Neural cell (in vitro differentiated cells): ENCODE measurements around the gene OGFR. TPM values are rescaled to one million over a fixed set of nuclear protein-coding genes. Genes with fewer than 3 reads are reported as not detected.

Experiments used
- H2AFZ ChIP-seq: fragments of 200-600, 300-800 bp; sonication (generic), shearing (Covaris generic); 2 replicates; pipeline ENCODE4 v1.6.0; 2014; ENCODE audit warnings: low read depth, mild to moderate bottlenecking, antibody characterized with exemption, low read length, moderate library complexity
- H3F3A ChIP-seq: fragments of 200-600 bp; shearing (Covaris generic); 2 replicates; pipeline ENCODE4 v1.6.1; 2016; ENCODE audit warnings: mild to moderate bottlenecking, moderate library complexity, mixed read lengths, antibody characterized with exemption, low read length; ENCODE audit not compliant: insufficient read depth, poor library complexity, severe bottlenecking
- H3K27ac ChIP-seq: fragments of 200-600, 300-800 bp; sonication (generic), shearing (Covaris generic); 2 replicates; pipeline ENCODE4 v1.5.1; 2014; ENCODE audit warnings: mild to moderate bottlenecking, low read length, moderate library complexity
- H3K27me3 ChIP-seq: fragments of 300-800, 200-600 bp; sonication (generic), shearing (Covaris generic); 2 replicates; pipeline ENCODE4 v1.6.0; 2014; ENCODE audit warnings: mild to moderate bottlenecking, low read depth, low read length, moderate library complexity; ENCODE audit not compliant: insufficient read depth
- H3K36me3 ChIP-seq: fragments of 300-800, 200-600 bp; sonication (generic), shearing (Covaris generic); 2 replicates; pipeline ENCODE4 v1.5.1; 2014; ENCODE audit warnings: mild to moderate bottlenecking, antibody characterized with exemption, low read length, moderate library complexity; ENCODE audit not compliant: insufficient read depth
- H3K4me2 ChIP-seq: fragments of 300-800, 200-600 bp; sonication (generic), shearing (Covaris generic); 2 replicates; pipeline ENCODE4 v1.6.0; 2014; ENCODE audit warnings: mild to moderate bottlenecking, low read length
- H3K4me3 ChIP-seq: fragments of 300-800, 200-600 bp; sonication (generic), shearing (Covaris generic); 2 replicates; pipeline ENCODE4 v1.5.1; 2014; ENCODE audit warnings: mild to moderate bottlenecking, low read length, moderate library complexity
- H3K79me2 ChIP-seq: fragments of 200-600 bp; shearing (Covaris generic); replicated peaks from 2 replicates; pipeline ENCODE4 v1.6.0; 2014; ENCODE audit warnings: mild to moderate bottlenecking, low read length, moderate library complexity; ENCODE audit not compliant: insufficient read depth
- H3K9ac ChIP-seq: fragments of 300-800, 200-600 bp; sonication (generic), shearing (Covaris generic); 2 replicates; pipeline ENCODE4 v1.6.1; 2016; ENCODE audit warnings: mild to moderate bottlenecking, low read length, mixed read lengths
- H3K9me2 ChIP-seq: fragments of 200-600 bp; shearing (Covaris generic); 2 replicates; pipeline ENCODE4 v1.6.1; 2016; ENCODE audit warnings: mild to moderate bottlenecking, low read length, mixed read lengths; ENCODE audit not compliant: insufficient read depth
- H3K9me3 ChIP-seq: fragments of 200-600, 300-800 bp; sonication (generic), shearing (Covaris generic); 2 replicates; pipeline ENCODE4 v1.6.1; 2016; ENCODE audit warnings: mild to moderate bottlenecking, mixed run types, low read length, moderate library complexity, mixed read lengths
- H4K20me1 ChIP-seq: fragments of 200-600 bp; shearing (Covaris generic); 2 replicates; pipeline ENCODE4 v1.6.1; 2016; ENCODE audit warnings: mild to moderate bottlenecking, mixed run types; ENCODE audit not compliant: insufficient read depth
- EP300 ChIP-seq: fragments of 450-650 bp; conservative IDR thresholded peaks from 2 replicates; pipeline ENCODE4 v1.6.1; 2014; ENCODE audit warnings: antibody characterized with exemption, mild to moderate bottlenecking, moderate library complexity; ENCODE audit not compliant: poor library complexity, severe bottlenecking
- EZH2 ChIP-seq: fragments of 200-600, 300-800 bp; shearing (Covaris generic), sonication (generic); IDR thresholded peaks from 2 replicates; pipeline ENCODE4 v1.6.1; 2014; ENCODE audit warnings: antibody characterized with exemption, low read length, borderline replicate concordance, mild to moderate bottlenecking; ENCODE audit not compliant: insufficient read depth, poor library complexity, severe bottlenecking
- MXI1 ChIP-seq: fragments of 450-650 bp; conservative IDR thresholded peaks from 2 replicates; pipeline ENCODE4 v1.6.1; 2014; ENCODE audit warnings: antibody characterized with exemption, mild to moderate bottlenecking; ENCODE audit not compliant: poor library complexity, severe bottlenecking
- POLR2AphosphoS5 ChIP-seq: IDR thresholded peaks from 2 replicates; pipeline ENCODE4 v1.6.1; 2012
- RAD21 ChIP-seq: fragments of 450-650 bp; conservative IDR thresholded peaks from 2 replicates; pipeline ENCODE4 v1.6.1; 2014; ENCODE audit warnings: antibody characterized with exemption, mild to moderate bottlenecking, moderate library complexity
- SMC3 ChIP-seq: fragments of 450-650 bp; conservative IDR thresholded peaks from 2 replicates; pipeline ENCODE4 v1.6.1; 2014; ENCODE audit warnings: antibody characterized with exemption, mild to moderate bottlenecking, moderate library complexity; ENCODE audit not compliant: poor library complexity
- TAF1 ChIP-seq: IDR thresholded peaks from 2 replicates; pipeline ENCODE4 v1.6.1; 2012; ENCODE audit warnings: low read depth
- polyA plus RNA-seq: library from polyadenylated mRNA; depleted of rRNA; stranded (reverse); fragments of >200 nt; gene quantifications from 2 replicates; pipeline ENCODE4 v1.2.3, GENCODE V29; 2014
- TF ChIP-seq, protein P1 (sequence below): IDR thresholded peaks from 2 replicates; pipeline ENCODE4 v1.6.1; 2012; ENCODE audit warnings: borderline replicate concordance
- TF ChIP-seq, protein P2 (sequence below): fragments of 450-650 bp; IDR thresholded peaks from 2 replicates; pipeline ENCODE4 v1.5.1; 2014; ENCODE audit warnings: antibody characterized with exemption, mild to moderate bottlenecking, moderate library complexity; ENCODE audit not compliant: poor library complexity, severe bottlenecking

Gene OGFR
- polyA plus RNA-seq, 1 donor from 2014 or later, result 15.6 TPM

DNA sequence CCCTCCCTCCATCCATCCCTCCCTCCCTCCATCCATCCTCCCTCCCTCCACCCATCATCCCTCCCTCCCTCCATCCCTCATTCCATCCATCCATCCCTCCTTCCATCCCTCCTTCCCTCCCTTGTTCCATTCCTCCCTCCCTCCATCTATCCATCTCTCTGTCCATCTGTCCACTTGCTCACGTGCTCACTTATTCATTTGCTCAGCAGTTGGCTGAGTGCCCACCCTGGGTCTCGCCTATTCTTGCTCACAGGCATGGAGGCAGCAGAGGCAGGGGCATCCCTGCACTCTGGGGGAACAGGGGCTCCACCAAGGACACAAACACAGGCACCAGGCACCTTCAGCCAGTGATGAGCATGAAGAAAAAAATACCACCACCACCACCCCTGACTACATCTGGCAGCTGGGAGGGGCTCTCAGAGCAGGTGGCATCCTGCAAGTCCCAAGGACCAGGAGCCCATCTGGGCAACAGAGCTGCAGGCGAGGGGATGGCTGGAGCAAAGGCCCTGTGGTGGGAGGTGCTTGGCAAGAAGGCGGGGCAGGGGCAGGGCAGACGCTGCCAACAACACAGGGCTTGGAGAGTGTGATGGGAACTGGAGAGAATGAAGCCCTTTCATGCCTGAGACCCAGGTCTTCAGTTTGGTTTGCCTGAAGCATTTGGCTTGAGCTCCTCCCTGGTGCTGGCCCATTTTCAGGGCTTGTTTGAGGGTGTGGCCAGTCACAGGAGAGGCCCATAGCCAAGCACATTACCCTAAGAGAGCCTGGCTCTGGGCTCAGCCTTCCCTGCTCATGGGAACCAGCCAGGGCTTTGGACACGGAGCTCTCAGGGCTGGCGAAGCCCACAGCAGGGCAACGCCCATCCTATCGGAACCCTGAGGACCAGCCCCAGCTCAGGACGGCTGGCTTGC, 48.6 kb upstream of the OGFR start:
- no peaks in the 10 kb centered on the region for H4K20me1 ChIP-seq
- no peaks in the 10 kb centered on the region for H3K79me2 ChIP-seq
- H3F3A ChIP-seq, result no peaks in the 10 kb centered on the region
- H3K9ac ChIP-seq, result no peak overlapping the region
- H3K27me3 ChIP-seq, result no peaks in the 10 kb centered on the region
- no peak overlapping the region for H3K4me3 ChIP-seq
- TF ChIP-seq, protein P1, sequence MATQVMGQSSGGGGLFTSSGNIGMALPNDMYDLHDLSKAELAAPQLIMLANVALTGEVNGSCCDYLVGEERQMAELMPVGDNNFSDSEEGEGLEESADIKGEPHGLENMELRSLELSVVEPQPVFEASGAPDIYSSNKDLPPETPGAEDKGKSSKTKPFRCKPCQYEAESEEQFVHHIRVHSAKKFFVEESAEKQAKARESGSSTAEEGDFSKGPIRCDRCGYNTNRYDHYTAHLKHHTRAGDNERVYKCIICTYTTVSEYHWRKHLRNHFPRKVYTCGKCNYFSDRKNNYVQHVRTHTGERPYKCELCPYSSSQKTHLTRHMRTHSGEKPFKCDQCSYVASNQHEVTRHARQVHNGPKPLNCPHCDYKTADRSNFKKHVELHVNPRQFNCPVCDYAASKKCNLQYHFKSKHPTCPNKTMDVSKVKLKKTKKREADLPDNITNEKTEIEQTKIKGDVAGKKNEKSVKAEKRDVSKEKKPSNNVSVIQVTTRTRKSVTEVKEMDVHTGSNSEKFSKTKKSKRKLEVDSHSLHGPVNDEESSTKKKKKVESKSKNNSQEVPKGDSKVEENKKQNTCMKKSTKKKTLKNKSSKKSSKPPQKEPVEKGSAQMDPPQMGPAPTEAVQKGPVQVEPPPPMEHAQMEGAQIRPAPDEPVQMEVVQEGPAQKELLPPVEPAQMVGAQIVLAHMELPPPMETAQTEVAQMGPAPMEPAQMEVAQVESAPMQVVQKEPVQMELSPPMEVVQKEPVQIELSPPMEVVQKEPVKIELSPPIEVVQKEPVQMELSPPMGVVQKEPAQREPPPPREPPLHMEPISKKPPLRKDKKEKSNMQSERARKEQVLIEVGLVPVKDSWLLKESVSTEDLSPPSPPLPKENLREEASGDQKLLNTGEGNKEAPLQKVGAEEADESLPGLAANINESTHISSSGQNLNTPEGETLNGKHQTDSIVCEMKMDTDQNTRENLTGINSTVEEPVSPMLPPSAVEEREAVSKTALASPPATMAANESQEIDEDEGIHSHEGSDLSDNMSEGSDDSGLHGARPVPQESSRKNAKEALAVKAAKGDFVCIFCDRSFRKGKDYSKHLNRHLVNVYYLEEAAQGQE, result no peak
- TF ChIP-seq TAF1 (no peak), POLR2AphosphoS5 (no peak), SMC3 (no peak), RAD21 (no peak), EP300 (no peak), MXI1 (no peak), EZH2 (no peak)
- TF ChIP-seq, protein P2, sequence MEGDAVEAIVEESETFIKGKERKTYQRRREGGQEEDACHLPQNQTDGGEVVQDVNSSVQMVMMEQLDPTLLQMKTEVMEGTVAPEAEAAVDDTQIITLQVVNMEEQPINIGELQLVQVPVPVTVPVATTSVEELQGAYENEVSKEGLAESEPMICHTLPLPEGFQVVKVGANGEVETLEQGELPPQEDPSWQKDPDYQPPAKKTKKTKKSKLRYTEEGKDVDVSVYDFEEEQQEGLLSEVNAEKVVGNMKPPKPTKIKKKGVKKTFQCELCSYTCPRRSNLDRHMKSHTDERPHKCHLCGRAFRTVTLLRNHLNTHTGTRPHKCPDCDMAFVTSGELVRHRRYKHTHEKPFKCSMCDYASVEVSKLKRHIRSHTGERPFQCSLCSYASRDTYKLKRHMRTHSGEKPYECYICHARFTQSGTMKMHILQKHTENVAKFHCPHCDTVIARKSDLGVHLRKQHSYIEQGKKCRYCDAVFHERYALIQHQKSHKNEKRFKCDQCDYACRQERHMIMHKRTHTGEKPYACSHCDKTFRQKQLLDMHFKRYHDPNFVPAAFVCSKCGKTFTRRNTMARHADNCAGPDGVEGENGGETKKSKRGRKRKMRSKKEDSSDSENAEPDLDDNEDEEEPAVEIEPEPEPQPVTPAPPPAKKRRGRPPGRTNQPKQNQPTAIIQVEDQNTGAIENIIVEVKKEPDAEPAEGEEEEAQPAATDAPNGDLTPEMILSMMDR, result no peak
- no peak overlapping the region for H2AFZ ChIP-seq
- no peaks in the 10 kb centered on the region for H3K9me3 ChIP-seq
- no peaks in the 10 kb centered on the region for H3K9me2 ChIP-seq
- H3K4me2 ChIP-seq, result no peak overlapping the region
- no peak overlapping the region for H3K27ac ChIP-seq
- H3K36me3 ChIP-seq, result no peaks in the 10 kb centered on the region

DNA sequence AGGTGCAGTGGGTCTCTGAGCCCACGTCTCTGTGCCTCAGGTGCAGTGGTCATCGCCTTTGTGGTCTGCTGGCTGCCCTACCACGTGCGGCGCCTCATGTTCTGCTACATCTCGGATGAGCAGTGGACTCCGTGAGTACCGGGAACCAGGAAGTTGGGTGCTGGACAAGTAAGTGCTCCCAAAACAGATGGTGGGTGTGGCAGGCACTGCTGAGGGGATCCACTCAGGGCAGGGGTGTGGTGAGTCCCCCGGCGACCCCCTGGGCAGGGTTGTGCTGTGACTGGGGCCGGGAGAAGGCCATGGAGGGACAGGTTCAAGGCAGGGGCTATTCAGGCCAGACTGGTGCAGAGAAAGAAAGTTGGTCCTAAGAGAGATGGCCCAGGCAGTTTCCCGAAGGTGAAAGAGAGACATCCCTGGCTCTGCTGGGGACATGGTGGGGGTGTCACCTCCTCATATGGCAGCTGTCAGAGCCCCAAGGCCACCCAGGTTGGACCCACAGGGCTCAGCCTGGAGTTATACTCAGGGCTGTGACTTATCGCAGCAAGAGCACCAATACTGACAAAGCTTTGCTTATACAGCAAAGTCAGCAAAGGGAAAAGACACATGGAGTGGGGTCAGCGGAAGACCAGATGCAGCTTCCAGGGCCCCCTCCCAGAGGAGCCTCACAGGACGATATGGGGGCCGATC, 46.3 kb upstream of the OGFR start:
- Histone ChIP-seq H3K79me2 (no peaks in the 10 kb centered on the region), H3F3A (no peaks in the 10 kb centered on the region), H3K9me3 (no peaks in the 10 kb centered on the region), H3K27me3 (no peaks in the 10 kb centered on the region), H2AFZ (no peak overlapping the region), H3K27ac (no peak overlapping the region), H3K4me2 (no peak overlapping the region), H3K4me3 (no peak overlapping the region), H3K9ac (no peak overlapping the region), H3K9me2 (no peaks in the 10 kb centered on the region), H4K20me1 (no peaks in the 10 kb centered on the region), H3K36me3 (no peaks in the 10 kb centered on the region)
- TF ChIP-seq RAD21 (no peak), EZH2 (no peak), POLR2AphosphoS5 (no peak), SMC3 (no peak), EP300 (no peak), TAF1 (no peak), MXI1 (no peak)
- TF ChIP-seq, protein P2, result no peak
- TF ChIP-seq, protein P1, result no peak
